GM12878 (cell line): ENCODE data around the gene GZMB.

Source experiments
- CTCF ChIP-seq, 3 experiments: IDR thresholded peaks in 2 of 3; conservative IDR thresholded peaks in 1 of 3; 2 replicates each; pipeline ENCODE4 v1.5.1; 2011; ENCODE audit warnings: low read depth in 3 of 3, low read length in 3 of 3, mild to moderate bottlenecking in 3 of 3, control low read depth in 2 of 3, moderate library complexity in 2 of 3, inconsistent platforms in 1 of 3, mixed read lengths in 1 of 3; ENCODE audit not compliant: control insufficient read depth in 2 of 3, insufficient read depth in 1 of 3; ENCODE audit errors: extremely low read depth in 1 of 3
- IRF5 ChIP-seq: fragments of 450-650 bp; IDR thresholded peaks from 2 replicates; pipeline ENCODE4 v1.6.1; 2017; ENCODE audit warnings: borderline replicate concordance

- TF ChIP-seq IRF5 (no peak), CTCF (IDR thresholded peaks at IDR 0.05 in 2 of 3, conservative IDR thresholded peaks at IDR 0.05 in 1 of 3; ENCODE audit: control insufficient read depth in 2 of 3, extremely low read depth in 1 of 3, insufficient read depth in 1 of 3, low read depth in 3 of 3, low read length in 3 of 3) (no peak)
Observed at GRCh38 chr14:24609655-24610344, 24.2 kb downstream of the GZMB start, which contains the start of gene GZMH.
